ENCODE results near the gene SEPTIN8.

The SEPTIN8 gene

DNA sequence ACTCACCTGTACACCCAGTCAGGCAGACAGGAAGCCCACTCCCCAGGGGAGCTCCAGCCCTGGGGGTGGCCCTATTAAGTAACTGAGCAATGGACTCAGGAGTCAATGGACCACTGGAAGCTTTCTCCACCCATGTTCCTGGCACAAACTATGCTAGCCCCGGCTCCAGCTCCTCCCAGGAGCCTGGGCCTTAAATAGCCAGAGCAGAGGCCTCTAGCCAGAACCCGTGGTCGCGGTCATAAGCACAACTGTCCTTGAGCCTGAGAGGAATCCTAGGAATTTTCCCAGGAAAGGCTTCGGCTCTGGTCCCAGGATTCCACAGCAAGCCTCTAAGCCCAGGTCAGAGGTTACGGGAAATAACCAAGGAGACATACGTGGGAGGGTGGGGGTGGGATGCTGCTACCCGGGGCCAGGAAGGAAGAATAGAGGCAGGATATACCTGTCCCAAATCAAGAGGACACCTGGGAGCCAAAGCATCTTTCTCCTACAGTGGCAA is 5.5 kb downstream of the SEPTIN8 start:
- Histone ChIP-seq H3K27ac (ENCODE audit: low read depth, low read length) (peak overlapping the region; percentile 20; the same call in 1 of the 2 replicates), H3K4me1 (ENCODE audit: insufficient read depth, low read length) (peaks cover 15% of the 10 kb centered on the region; the same call in 1 of the 2 replicates), H3K9ac (ENCODE audit: low read depth, low read length) (no peak overlapping the region), H3K36me3 (ENCODE audit: insufficient read depth, low read length) (no peaks in the 10 kb centered on the region), H3K27me3 (ENCODE audit: insufficient read depth, low read length) (peaks cover 24% of the 10 kb centered on the region), H3K4me3 (ENCODE audit: low read length) (no peak overlapping the region), H3K9me3 (ENCODE audit: insufficient read depth, low read depth, low read length) (no peaks in the 10 kb centered on the region)
- WGBS, result 58% methylated on average over 8 of the region's 8 CpGs

- Histone ChIP-seq H3K27me3 (ENCODE audit: insufficient read depth, low read length) (peaks cover 14% of the 10 kb centered on the region), H3K4me3 (ENCODE audit: low read length) (no peak overlapping the region), H3K4me1 (ENCODE audit: insufficient read depth, low read length) (peaks cover 15% of the 10 kb centered on the region; the same call in 1 of the 2 replicates), H3K27ac (ENCODE audit: low read depth, low read length) (no peak overlapping the region; the same call in 1 of the 2 replicates), H3K36me3 (ENCODE audit: insufficient read depth, low read length) (no peaks in the 10 kb centered on the region), H3K9me3 (ENCODE audit: insufficient read depth, low read depth, low read length) (no peaks in the 10 kb centered on the region), H3K9ac (ENCODE audit: low read depth, low read length) (no peak overlapping the region)
- WGBS, result 58% methylated on average over 7 of the region's 8 CpGs
Observed at GRCh38 chr5:132770476-132771159, 6.4 kb downstream of the SEPTIN8 start.

DNA sequence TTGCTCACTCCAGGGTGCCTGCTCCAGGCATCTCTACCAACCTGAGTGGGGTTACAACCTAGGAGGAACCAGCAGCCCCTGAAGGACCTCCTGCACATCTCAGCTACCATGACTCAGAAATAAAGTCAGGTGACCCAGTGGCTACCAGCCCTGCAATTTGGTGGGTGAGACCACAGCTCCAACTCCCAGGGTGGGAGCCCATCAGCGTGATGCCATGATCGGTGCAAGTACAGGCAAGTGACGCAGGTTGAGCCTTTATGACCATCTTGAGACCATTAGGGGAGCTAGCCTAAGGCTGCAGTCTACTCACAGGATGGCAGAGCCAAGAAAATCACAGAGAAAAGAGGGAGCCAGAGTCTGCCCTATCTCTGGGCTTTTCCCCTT is 8.6 kb downstream of the SEPTIN8 start:
- Histone ChIP-seq H3K27ac (ENCODE audit: low read depth, low read length) (no peak overlapping the region), H3K9me3 (ENCODE audit: insufficient read depth, low read depth, low read length) (no peaks in the 10 kb centered on the region), H3K9ac (ENCODE audit: low read depth, low read length) (no peak overlapping the region), H3K27me3 (ENCODE audit: insufficient read depth, low read length) (no peaks in the 10 kb centered on the region), H3K36me3 (ENCODE audit: insufficient read depth, low read length) (no peaks in the 10 kb centered on the region; the same call in 1 of the 2 replicates), H3K4me1 (ENCODE audit: insufficient read depth, low read length) (peaks cover 15% of the 10 kb centered on the region; the same call in 1 of the 2 replicates), H3K4me3 (ENCODE audit: low read length) (no peak overlapping the region)
- WGBS, result 96% methylated on average over 3 of the region's 3 CpGs

DNA sequence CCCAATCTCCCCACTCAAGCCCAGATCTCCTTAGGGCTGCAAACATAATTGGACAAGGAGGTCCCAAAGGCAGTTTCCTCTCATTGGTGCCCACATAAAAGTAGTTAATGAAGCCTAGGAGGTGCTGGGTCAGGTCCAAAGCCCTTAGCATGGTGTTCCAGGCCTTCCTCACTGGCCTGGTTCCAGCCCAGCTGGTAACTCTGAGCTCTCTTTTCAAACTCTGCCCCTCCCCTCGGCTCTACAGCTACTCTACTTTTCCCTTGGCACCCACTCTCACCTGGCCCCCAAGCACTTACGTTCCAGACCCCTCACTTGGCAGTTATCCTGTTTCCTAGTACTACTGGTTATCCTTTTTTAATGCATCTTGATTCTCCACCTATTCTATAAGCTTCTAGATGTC is 9.9 kb downstream of the SEPTIN8 start:
- no peak overlapping the region for H3K27ac ChIP-seq (ENCODE audit: low read depth, low read length)
- H3K9ac ChIP-seq (ENCODE audit: low read depth, low read length), result no peak overlapping the region

GRCh38 chr5:132766806-132767055 is 10.3 kb downstream of the SEPTIN8 start:
- H3K9me3 ChIP-seq (ENCODE audit: insufficient read depth, low read depth, low read length), result no peaks in the 10 kb centered on the region
- no peak overlapping the region for H3K4me3 ChIP-seq (ENCODE audit: low read length)
- 91% methylated on average over 1 of the region's 1 CpG for WGBS
- no peak overlapping the region for H3K9ac ChIP-seq (ENCODE audit: low read depth, low read length)
- H3K36me3 ChIP-seq (ENCODE audit: insufficient read depth, low read length), result no peaks in the 10 kb centered on the region; the same call in 1 of the 2 replicates
- no peak overlapping the region for H3K27ac ChIP-seq (ENCODE audit: low read depth, low read length)
- peaks cover 8% of the 10 kb centered on the region; the same call in 1 of the 2 replicates for H3K4me1 ChIP-seq (ENCODE audit: insufficient read depth, low read length)
- H3K27me3 ChIP-seq (ENCODE audit: insufficient read depth, low read length), result no peaks in the 10 kb centered on the region

More for the DNA sequence above, 9.9 kb downstream of the SEPTIN8 start:
- Histone ChIP-seq H3K4me3 (ENCODE audit: low read length) (no peak overlapping the region), H3K4me1 (ENCODE audit: insufficient read depth, low read length) (peaks cover 12% of the 10 kb centered on the region; the same call in 1 of the 2 replicates), H3K36me3 (ENCODE audit: insufficient read depth, low read length) (no peaks in the 10 kb centered on the region; the same call in 1 of the 2 replicates), H3K9me3 (ENCODE audit: insufficient read depth, low read depth, low read length) (no peaks in the 10 kb centered on the region), H3K27me3 (ENCODE audit: insufficient read depth, low read length) (no peaks in the 10 kb centered on the region)
- 86% methylated on average over 2 of the region's 2 CpGs for WGBS

DNA sequence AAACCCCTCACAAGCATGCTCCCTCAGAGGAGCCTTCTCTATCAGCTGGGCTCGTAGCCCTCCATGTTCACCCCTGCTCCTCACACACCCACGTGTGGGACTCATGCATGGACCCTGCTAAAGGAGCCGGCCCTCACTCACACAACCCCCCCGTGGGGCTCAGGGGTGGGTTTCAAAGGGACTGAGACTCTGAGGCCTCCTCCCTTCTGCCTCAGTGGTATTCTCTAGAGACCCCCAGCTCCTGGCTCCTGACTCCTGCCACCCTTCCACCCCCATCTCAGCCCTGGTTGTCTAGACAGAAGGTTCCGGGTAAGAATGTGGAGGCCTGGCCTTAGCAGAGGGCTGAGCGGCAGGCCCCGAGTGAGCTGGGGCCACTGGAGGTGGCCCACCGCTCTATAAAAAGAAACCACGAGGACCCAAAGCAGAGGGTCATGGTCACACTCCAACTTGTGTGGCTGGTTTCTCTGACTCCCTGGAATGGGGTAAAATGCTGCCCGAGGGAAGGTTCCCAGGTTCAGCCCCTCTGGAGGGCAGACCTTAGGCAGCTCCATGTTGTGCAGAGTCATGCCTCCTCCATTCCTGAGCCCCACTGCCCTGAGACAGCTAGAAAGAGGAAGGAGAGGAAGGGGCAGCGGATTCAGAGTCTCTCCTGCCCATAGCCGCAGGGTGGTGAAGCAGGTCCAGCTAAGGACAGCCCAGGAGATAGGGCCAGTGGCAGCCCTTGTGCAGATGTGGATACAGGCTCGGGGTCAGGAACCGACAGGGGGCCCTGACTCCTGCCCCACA is 10.8 kb downstream of the SEPTIN8 start:
- H3K4me3 ChIP-seq (ENCODE audit: low read length), result no peak overlapping the region
- no peaks in the 10 kb centered on the region for H3K9me3 ChIP-seq (ENCODE audit: insufficient read depth, low read depth, low read length)
- 92% methylated on average over 14 of the region's 14 CpGs for WGBS
- H3K27ac ChIP-seq (ENCODE audit: low read depth, low read length), result no peak overlapping the region
- H3K27me3 ChIP-seq (ENCODE audit: insufficient read depth, low read length), result no peaks in the 10 kb centered on the region
- no peak overlapping the region for H3K9ac ChIP-seq (ENCODE audit: low read depth, low read length)
- peaks cover 1% of the 10 kb centered on the region; the same call in 1 of the 2 replicates for H3K36me3 ChIP-seq (ENCODE audit: insufficient read depth, low read length)
- peaks cover 4% of the 10 kb centered on the region; the same call in 1 of the 2 replicates for H3K4me1 ChIP-seq (ENCODE audit: insufficient read depth, low read length)

DNA sequence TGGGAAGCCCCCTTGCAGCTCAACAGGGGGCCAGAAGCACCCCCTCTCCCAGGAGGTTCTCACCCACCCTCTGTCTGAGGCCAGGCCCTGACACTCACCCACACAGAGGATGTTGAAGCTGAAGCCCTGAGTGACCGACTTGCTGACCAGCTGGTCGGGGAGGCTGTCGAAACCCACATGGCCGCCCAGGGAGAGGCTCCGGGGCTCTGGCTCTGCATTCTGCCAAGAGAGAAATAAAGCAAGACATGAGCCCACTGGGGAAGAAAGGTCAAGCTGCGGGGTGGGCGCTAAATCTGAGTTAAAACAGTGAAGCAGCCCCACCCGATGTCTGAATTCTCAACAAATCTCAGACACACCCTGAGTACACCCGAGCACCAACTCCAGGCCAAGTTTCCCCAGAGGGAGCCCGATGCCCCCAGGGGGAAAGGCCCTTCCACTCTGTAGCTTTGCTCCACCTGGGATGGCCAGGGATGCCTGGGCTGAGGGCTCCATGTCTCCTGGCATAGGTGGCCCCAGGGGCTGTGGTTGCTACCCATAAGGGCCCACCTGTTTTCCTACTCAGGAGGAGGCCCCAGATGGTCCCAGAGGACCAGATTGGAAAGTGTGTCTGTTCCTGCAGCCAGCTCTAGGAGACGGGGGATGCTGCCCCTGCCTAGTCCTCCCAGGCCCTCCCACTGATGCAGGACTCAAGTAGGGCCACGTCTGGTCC is 11.6 kb downstream of the SEPTIN8 start:
- WGBS, result 93% methylated on average over 12 of the region's 12 CpGs
- no peaks in the 10 kb centered on the region for H3K9me3 ChIP-seq (ENCODE audit: insufficient read depth, low read depth, low read length)
- H3K9ac ChIP-seq (ENCODE audit: low read depth, low read length), result no peak overlapping the region
- H3K27ac ChIP-seq (ENCODE audit: low read depth, low read length), result no peak overlapping the region
- H3K4me3 ChIP-seq (ENCODE audit: low read length), result no peak overlapping the region
- no peaks in the 10 kb centered on the region for H3K27me3 ChIP-seq (ENCODE audit: insufficient read depth, low read length)
- H3K36me3 ChIP-seq (ENCODE audit: insufficient read depth, low read length), result peaks cover 6% of the 10 kb centered on the region; the same call in 1 of the 2 replicates
- H3K4me1 ChIP-seq (ENCODE audit: insufficient read depth, low read length), result no peaks in the 10 kb centered on the region

- WGBS, result 93% methylated on average over 6 of the region's 7 CpGs
- Histone ChIP-seq H3K9ac (ENCODE audit: low read depth, low read length) (no peak overlapping the region), H3K4me1 (ENCODE audit: insufficient read depth, low read length) (no peaks in the 10 kb centered on the region), H3K27me3 (ENCODE audit: insufficient read depth, low read length) (no peaks in the 10 kb centered on the region), H3K27ac (ENCODE audit: low read depth, low read length) (no peak overlapping the region), H3K36me3 (ENCODE audit: insufficient read depth, low read length) (peaks cover 6% of the 10 kb centered on the region; the same call in 1 of the 2 replicates), H3K4me3 (ENCODE audit: low read length) (no peak overlapping the region), H3K9me3 (ENCODE audit: insufficient read depth, low read depth, low read length) (no peaks in the 10 kb centered on the region)
Observed at GRCh38 chr5:132764671-132765238, 12.3 kb downstream of the SEPTIN8 start.

DNA sequence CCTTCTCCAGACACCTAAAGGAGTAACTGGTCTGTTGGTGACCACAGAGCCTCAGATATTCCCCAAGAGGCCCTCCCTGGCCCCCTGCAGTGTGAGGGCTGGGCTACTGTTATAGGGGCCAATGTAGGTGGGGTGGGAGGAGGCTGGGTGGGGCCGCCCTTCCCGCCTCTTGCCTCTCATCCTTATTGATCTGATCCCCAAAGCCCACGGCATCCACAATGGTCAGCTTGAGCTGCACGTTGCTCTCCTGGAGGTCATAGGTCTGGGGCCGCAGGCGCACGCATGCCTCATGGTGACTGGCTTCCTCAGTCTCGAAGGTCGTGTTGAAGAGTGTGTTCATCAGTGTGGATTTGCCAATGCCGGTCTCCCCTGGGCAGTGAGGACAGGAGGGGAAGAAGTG is 13.0 kb downstream of the SEPTIN8 start:
- Histone ChIP-seq H3K4me3 (ENCODE audit: low read length) (no peak overlapping the region), H3K4me1 (ENCODE audit: insufficient read depth, low read length) (no peaks in the 10 kb centered on the region), H3K9ac (ENCODE audit: low read depth, low read length) (no peak overlapping the region), H3K36me3 (ENCODE audit: insufficient read depth, low read length) (peaks cover 8% of the 10 kb centered on the region; the same call in 1 of the 2 replicates), H3K27me3 (ENCODE audit: insufficient read depth, low read length) (no peaks in the 10 kb centered on the region), H3K27ac (ENCODE audit: low read depth, low read length) (no peak overlapping the region), H3K9me3 (ENCODE audit: insufficient read depth, low read depth, low read length) (no peaks in the 10 kb centered on the region)
- 96% methylated on average over 10 of the region's 10 CpGs for WGBS

- peaks cover 14% of the 10 kb centered on the region for H3K36me3 ChIP-seq (ENCODE audit: insufficient read depth, low read length)
- no peaks in the 10 kb centered on the region for H3K4me1 ChIP-seq (ENCODE audit: insufficient read depth, low read length)
- 96% methylated on average over 17 of the region's 17 CpGs for WGBS
- no peak overlapping the region for H3K27ac ChIP-seq (ENCODE audit: low read depth, low read length)
- H3K4me3 ChIP-seq (ENCODE audit: low read length), result no peak overlapping the region
- H3K27me3 ChIP-seq (ENCODE audit: insufficient read depth, low read length), result no peaks in the 10 kb centered on the region
- no peak overlapping the region for H3K9ac ChIP-seq (ENCODE audit: low read depth, low read length)
- H3K9me3 ChIP-seq (ENCODE audit: insufficient read depth, low read depth, low read length), result no peaks in the 10 kb centered on the region
Observed at GRCh38 chr5:132763181-132764036, 13.6 kb downstream of the SEPTIN8 start.
